ENCODE results near the gene C1orf115.
A peak's percentile ranks its signal among the peaks of the same experiment; 100 is the strongest.

The C1orf115 gene

GRCh38 chr1:220694866-220695382 lies 4.8 kb downstream of the C1orf115 start:
- no CpG with 5 or more reads among the region's 8 CpGs for WGBS, 2 donors (ENCODE audit: extremely low coverage in 2 of 2, insufficient read length in 2 of 2, insufficient replicate concordance in 1 of 2)

GRCh38 chr1:220695426-220695825 lies 5.3 kb downstream of the C1orf115 start:
- H3K4ac ChIP-seq (ENCODE audit: low read length): no peak overlapping the region
- H2AFZ ChIP-seq (ENCODE audit: low read length): no peak overlapping the region
- H3K14ac ChIP-seq (ENCODE audit: low read length): no peak overlapping the region
- no peak overlapping the region for H3K18ac ChIP-seq (ENCODE audit: low read length)
- peaks cover 2% of the 10 kb centered on the region for H3K79me1 ChIP-seq (ENCODE audit: low read depth, low read length)
- H3K9ac ChIP-seq (ENCODE audit: low read depth, low read length, poor library complexity): no peak overlapping the region
- no peak overlapping the region for H4K8ac ChIP-seq (ENCODE audit: low read depth, low read length)
- peaks cover 0 to 2% of the 10 kb centered on the region in 2 donors for H3K4me1 ChIP-seq (ENCODE audit: control insufficient read depth in 2 of 2, insufficient read depth in 1 of 2, low read depth in 1 of 2, low read length in 2 of 2)
- no peak overlapping the region for H2BK12ac ChIP-seq (ENCODE audit: low read length)
- no peak for DNase-seq (ENCODE audit: low spot score)
- H3K4me2 ChIP-seq (ENCODE audit: insufficient read depth, low read length, poor library complexity, severe bottlenecking): no peak overlapping the region
- H2BK120ac ChIP-seq (ENCODE audit: low read depth, low read length): no peak overlapping the region
- peaks cover 2 to 38% (median 18%) of the 10 kb centered on the region in 3 experiments for H3K27me3 ChIP-seq (ENCODE audit: control insufficient read depth in 3 of 3, insufficient read depth in 3 of 3, low read depth in 1 of 3, low read length in 3 of 3)
- peak overlapping the region; percentile 19 for H2BK5ac ChIP-seq (ENCODE audit: low read length)
- no peaks in the 10 kb centered on the region for H3K36me3 ChIP-seq (replicated peaks in 1 of 2; ENCODE audit: control insufficient read depth in 2 of 2, insufficient read depth in 2 of 2, low read length in 2 of 2)
- WGBS, 2 donors (ENCODE audit: extremely low coverage in 2 of 2, insufficient read length in 2 of 2, insufficient replicate concordance in 1 of 2): no CpG with 5 or more reads among the region's 4 CpGs
- H2BK15ac ChIP-seq (ENCODE audit: low read length): no peak overlapping the region
- H3K23ac ChIP-seq (ENCODE audit: low read depth, low read length, poor library complexity): no peak overlapping the region
- H3K27ac ChIP-seq (replicated peaks; ENCODE audit: low read length): no peak overlapping the region
- no peaks in the 10 kb centered on the region for H3K9me3 ChIP-seq (replicated peaks in 1 of 2; ENCODE audit: control insufficient read depth in 2 of 2, insufficient read depth in 1 of 2, low read depth in 1 of 2, low read length in 2 of 2)
- no peak overlapping the region for H4K91ac ChIP-seq (ENCODE audit: low read depth, low read length, poor library complexity)
- H2AK5ac ChIP-seq (ENCODE audit: low read depth, low read length): no peak overlapping the region
- H3K4me3 ChIP-seq (ENCODE audit: low read length in 2 of 2): no peak overlapping the region

More at GRCh38 chr1:220694866-220695382, 4.8 kb downstream of the C1orf115 start:
- Histone ChIP-seq H2AK5ac (ENCODE audit: low read depth, low read length) (no peak overlapping the region), H4K8ac (ENCODE audit: low read depth, low read length) (no peak overlapping the region), H3K14ac (ENCODE audit: low read length) (no peak overlapping the region), H3K4me2 (ENCODE audit: insufficient read depth, low read length, poor library complexity, severe bottlenecking) (no peak overlapping the region), H2BK15ac (ENCODE audit: low read length) (no peak overlapping the region), H3K27me3 (ENCODE audit: control insufficient read depth in 3 of 3, insufficient read depth in 3 of 3, low read depth in 1 of 3, low read length in 3 of 3) (peaks cover 2 to 42% (median 18%) of the 10 kb centered on the region in 3 experiments), H3K4me1 (ENCODE audit: control insufficient read depth in 2 of 2, insufficient read depth in 1 of 2, low read depth in 1 of 2, low read length in 2 of 2) (peaks cover 0 to 2% of the 10 kb centered on the region in 2 donors), H3K4me3 (ENCODE audit: low read length in 2 of 2) (no peak overlapping the region), H2BK5ac (ENCODE audit: low read length) (peak overlapping the region; percentile 19), H2AFZ (ENCODE audit: low read length) (no peak overlapping the region), H2BK12ac (ENCODE audit: low read length) (no peak overlapping the region), H4K91ac (ENCODE audit: low read depth, low read length, poor library complexity) (no peak overlapping the region), H3K9ac (ENCODE audit: low read depth, low read length, poor library complexity) (no peak overlapping the region), H3K4ac (ENCODE audit: low read length) (no peak overlapping the region), H3K36me3 (replicated peaks in 1 of 2; ENCODE audit: control insufficient read depth in 2 of 2, insufficient read depth in 2 of 2, low read length in 2 of 2) (no peaks in the 10 kb centered on the region), H3K23ac (ENCODE audit: low read depth, low read length, poor library complexity) (no peak overlapping the region), H3K18ac (ENCODE audit: low read length) (no peak overlapping the region), H2BK120ac (ENCODE audit: low read depth, low read length) (no peak overlapping the region), H3K9me3 (replicated peaks in 1 of 2; ENCODE audit: control insufficient read depth in 2 of 2, insufficient read depth in 1 of 2, low read depth in 1 of 2, low read length in 2 of 2) (no peaks in the 10 kb centered on the region), H3K79me1 (ENCODE audit: low read depth, low read length) (peaks cover 2% of the 10 kb centered on the region), H3K27ac (replicated peaks; ENCODE audit: low read length) (no peak overlapping the region)
- no peak for DNase-seq (ENCODE audit: low spot score)

- Histone ChIP-seq H2AFZ (ENCODE audit: low read length) (no peak overlapping the region), H3K4me1 (ENCODE audit: control insufficient read depth in 2 of 2, insufficient read depth in 1 of 2, low read depth in 1 of 2, low read length in 2 of 2) (peaks cover 0 to 2% of the 10 kb centered on the region in 2 donors)
These were observed 6.2 kb downstream of the C1orf115 start for GRCh38 chr1:220696226-220696862.

GRCh38 chr1:220696863-220697231 lies 6.7 kb downstream of the C1orf115 start:
- Histone ChIP-seq H3K14ac (ENCODE audit: low read length) (no peak overlapping the region), H2AFZ (ENCODE audit: low read length) (peak overlapping the region; percentile 4), H3K27me3 (ENCODE audit: control insufficient read depth in 3 of 3, insufficient read depth in 3 of 3, low read depth in 1 of 3, low read length in 3 of 3) (peaks cover 0 to 24% (median 4%) of the 10 kb centered on the region in 3 experiments), H3K79me1 (ENCODE audit: low read depth, low read length) (peaks cover 2% of the 10 kb centered on the region), H3K9ac (ENCODE audit: low read depth, low read length, poor library complexity) (no peak overlapping the region), H4K91ac (ENCODE audit: low read depth, low read length, poor library complexity) (no peak overlapping the region), H3K4ac (ENCODE audit: low read length) (no peak overlapping the region), H3K4me1 (ENCODE audit: control insufficient read depth in 2 of 2, insufficient read depth in 1 of 2, low read depth in 1 of 2, low read length in 2 of 2) (peaks cover 0 to 2% of the 10 kb centered on the region in 2 donors), H3K27ac (replicated peaks; ENCODE audit: low read length) (no peak overlapping the region), H3K23ac (ENCODE audit: low read depth, low read length, poor library complexity) (no peak overlapping the region), H4K8ac (ENCODE audit: low read depth, low read length) (no peak overlapping the region), H3K4me3 (ENCODE audit: low read length in 2 of 2) (no peak overlapping the region), H3K4me2 (ENCODE audit: insufficient read depth, low read length, poor library complexity, severe bottlenecking) (no peak overlapping the region), H3K9me3 (replicated peaks in 1 of 2; ENCODE audit: control insufficient read depth in 2 of 2, insufficient read depth in 1 of 2, low read depth in 1 of 2, low read length in 2 of 2) (no peaks in the 10 kb centered on the region), H2BK5ac (ENCODE audit: low read length) (no peak overlapping the region), H3K36me3 (replicated peaks in 1 of 2; ENCODE audit: control insufficient read depth in 2 of 2, insufficient read depth in 2 of 2, low read length in 2 of 2) (no peaks in the 10 kb centered on the region), H2BK15ac (ENCODE audit: low read length) (no peak overlapping the region), H2BK120ac (ENCODE audit: low read depth, low read length) (no peak overlapping the region), H3K18ac (ENCODE audit: low read length) (no peak overlapping the region), H2AK5ac (ENCODE audit: low read depth, low read length) (no peak overlapping the region), H2BK12ac (ENCODE audit: low read length) (no peak overlapping the region)
- no CpG with 5 or more reads among the region's 9 CpGs for WGBS, 2 donors (ENCODE audit: extremely low coverage in 2 of 2, insufficient read length in 2 of 2, insufficient replicate concordance in 1 of 2)
- no peak for DNase-seq (ENCODE audit: low spot score)

More at GRCh38 chr1:220696226-220696862, 6.2 kb downstream of the C1orf115 start:
- Histone ChIP-seq H3K18ac (ENCODE audit: low read length) (no peak overlapping the region), H2BK5ac (ENCODE audit: low read length) (no peak overlapping the region), H3K23ac (ENCODE audit: low read depth, low read length, poor library complexity) (no peak overlapping the region), H2BK12ac (ENCODE audit: low read length) (no peak overlapping the region), H3K4ac (ENCODE audit: low read length) (no peak overlapping the region), H3K9me3 (replicated peaks in 1 of 2; ENCODE audit: control insufficient read depth in 2 of 2, insufficient read depth in 1 of 2, low read depth in 1 of 2, low read length in 2 of 2) (no peaks in the 10 kb centered on the region), H2AK5ac (ENCODE audit: low read depth, low read length) (no peak overlapping the region), H3K4me3 (ENCODE audit: low read length in 2 of 2) (no peak overlapping the region), H2BK120ac (ENCODE audit: low read depth, low read length) (no peak overlapping the region), H3K9ac (ENCODE audit: low read depth, low read length, poor library complexity) (no peak overlapping the region), H4K91ac (ENCODE audit: low read depth, low read length, poor library complexity) (no peak overlapping the region), H3K79me1 (ENCODE audit: low read depth, low read length) (peaks cover 2% of the 10 kb centered on the region), H2BK15ac (ENCODE audit: low read length) (no peak overlapping the region), H3K36me3 (replicated peaks in 1 of 2; ENCODE audit: control insufficient read depth in 2 of 2, insufficient read depth in 2 of 2, low read length in 2 of 2) (no peaks in the 10 kb centered on the region), H4K8ac (ENCODE audit: low read depth, low read length) (no peak overlapping the region), H3K14ac (ENCODE audit: low read length) (no peak overlapping the region), H3K4me2 (ENCODE audit: insufficient read depth, low read length, poor library complexity, severe bottlenecking) (no peak overlapping the region), H3K27me3 (ENCODE audit: control insufficient read depth in 3 of 3, insufficient read depth in 3 of 3, low read depth in 1 of 3, low read length in 3 of 3) (peaks cover 0 to 29% (median 9%) of the 10 kb centered on the region in 3 experiments), H3K27ac (replicated peaks; ENCODE audit: low read length) (no peak overlapping the region)
- no peak for DNase-seq (ENCODE audit: low spot score)
- WGBS, 2 donors (ENCODE audit: extremely low coverage in 2 of 2, insufficient read length in 2 of 2, insufficient replicate concordance in 1 of 2): no CpG with 5 or more reads among the region's 16 CpGs
